OCI-M2 (cell line): Measurements from ENCODE around the gene PREX1.

ENCODE experiments used
- DNase-seq: peaks from one replicate; lab custom pipeline; 2025; ENCODE audit not compliant: unreplicated experiment; lab: John Stamatoyannopoulos, UW

PREX1 gene

GRCh38 chr20:48722002-48722731 is 105.6 kb downstream of the PREX1 start:
- DNase-seq = no peak

- no peak for DNase-seq
Observed at GRCh38 chr20:48721324-48722001, 106.3 kb downstream of the PREX1 start.

GRCh38 chr20:48720256-48720985 is 107.4 kb downstream of the PREX1 start:
- DNase-seq = no peak

GRCh38 chr20:48719598-48720255 is 108.1 kb downstream of the PREX1 start:
- no peak for DNase-seq

- no peak for DNase-seq
Observed at GRCh38 chr20:48718786-48719578, 108.8 kb downstream of the PREX1 start.

- DNase-seq = no peak
Observed at GRCh38 chr20:48717680-48718223, 110.0 kb downstream of the PREX1 start.

- DNase-seq = no peak
Observed at GRCh38 chr20:48717095-48717672, 110.6 kb downstream of the PREX1 start.

- no peak for DNase-seq
Observed at GRCh38 chr20:48716541-48716940, 111.3 kb downstream of the PREX1 start.

- no peak for DNase-seq
Observed at GRCh38 chr20:48716086-48716485, 111.7 kb downstream of the PREX1 start.

GRCh38 chr20:48714764-48715163 is 113.0 kb downstream of the PREX1 start:
- no peak for DNase-seq

GRCh38 chr20:48711696-48712464 is 115.9 kb downstream of the PREX1 start:
- DNase-seq = no peak

GRCh38 chr20:48711044-48711428 is 116.8 kb downstream of the PREX1 start:
- DNase-seq = no peak

- no peak for DNase-seq
Observed at GRCh38 chr20:48710341-48711043, 117.3 kb downstream of the PREX1 start.

GRCh38 chr20:48709744-48710143 is 118.1 kb downstream of the PREX1 start:
- no peak for DNase-seq

- no peak for DNase-seq
Observed at GRCh38 chr20:48709058-48709691, 118.6 kb downstream of the PREX1 start.

- no peak for DNase-seq
Observed at GRCh38 chr20:48708630-48709029, 119.2 kb downstream of the PREX1 start.

- no peak for DNase-seq
Observed at GRCh38 chr20:48708116-48708515, 119.7 kb downstream of the PREX1 start.

GRCh38 chr20:48706710-48707365 is 121.0 kb downstream of the PREX1 start:
- no peak for DNase-seq
